ENCODE results near the gene TBX6.
"Not testable (repeated sequence)": the region's sequence is repeated elsewhere in the genome, so short reads cannot be mapped to it uniquely, and the experiment has no call there.

DNA sequence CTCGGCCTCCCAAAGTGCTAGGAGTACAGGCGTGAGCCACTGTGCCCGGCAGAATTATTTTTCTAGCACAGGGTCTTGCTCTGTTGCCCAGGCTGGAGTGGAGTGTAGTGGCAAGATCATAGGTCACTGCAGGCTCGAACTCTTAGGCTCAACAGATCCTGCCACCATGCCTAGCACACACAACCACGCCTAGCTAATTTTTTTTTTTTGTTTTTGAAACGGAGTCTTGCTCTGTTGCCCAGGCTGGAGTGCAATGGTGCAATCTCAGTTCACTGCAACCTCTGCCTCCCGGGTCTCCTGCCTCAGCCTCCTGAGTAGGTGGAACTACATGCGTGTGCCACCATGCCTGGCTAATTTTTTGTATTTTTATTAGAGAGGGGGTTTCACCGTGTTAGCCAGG is 34.0 kb upstream of the TBX6 start:
- TF ChIP-seq, protein P1, sequence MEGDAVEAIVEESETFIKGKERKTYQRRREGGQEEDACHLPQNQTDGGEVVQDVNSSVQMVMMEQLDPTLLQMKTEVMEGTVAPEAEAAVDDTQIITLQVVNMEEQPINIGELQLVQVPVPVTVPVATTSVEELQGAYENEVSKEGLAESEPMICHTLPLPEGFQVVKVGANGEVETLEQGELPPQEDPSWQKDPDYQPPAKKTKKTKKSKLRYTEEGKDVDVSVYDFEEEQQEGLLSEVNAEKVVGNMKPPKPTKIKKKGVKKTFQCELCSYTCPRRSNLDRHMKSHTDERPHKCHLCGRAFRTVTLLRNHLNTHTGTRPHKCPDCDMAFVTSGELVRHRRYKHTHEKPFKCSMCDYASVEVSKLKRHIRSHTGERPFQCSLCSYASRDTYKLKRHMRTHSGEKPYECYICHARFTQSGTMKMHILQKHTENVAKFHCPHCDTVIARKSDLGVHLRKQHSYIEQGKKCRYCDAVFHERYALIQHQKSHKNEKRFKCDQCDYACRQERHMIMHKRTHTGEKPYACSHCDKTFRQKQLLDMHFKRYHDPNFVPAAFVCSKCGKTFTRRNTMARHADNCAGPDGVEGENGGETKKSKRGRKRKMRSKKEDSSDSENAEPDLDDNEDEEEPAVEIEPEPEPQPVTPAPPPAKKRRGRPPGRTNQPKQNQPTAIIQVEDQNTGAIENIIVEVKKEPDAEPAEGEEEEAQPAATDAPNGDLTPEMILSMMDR (IDR thresholded peaks at IDR 0.05 in 4 of 5, conservative IDR thresholded peaks at IDR 0.05 in 1 of 5) = not testable (repeated sequence)
- not testable (repeated sequence) for TF ChIP-seq POLR2A (IDR thresholded peaks at IDR 0.05)
